GM18909 (cell line): ENCODE measurements around the gene C1orf21.
"Not testable (repeated sequence)": the region's sequence is repeated elsewhere in the genome, so short reads cannot be mapped to it uniquely, and the experiment has no call there.

Experiments
- ATAC-seq: cut with Tn5 transposase; IDR thresholded peaks from one replicate; pipeline ENCODE4 v1.9.1; 2021; ENCODE audit warnings: mild to moderate bottlenecking; ENCODE audit not compliant: unreplicated experiment, poor library complexity

C1orf21 gene, protein sequence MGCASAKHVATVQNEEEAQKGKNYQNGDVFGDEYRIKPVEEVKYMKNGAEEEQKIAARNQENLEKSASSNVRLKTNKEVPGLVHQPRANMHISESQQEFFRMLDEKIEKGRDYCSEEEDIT

DNA sequence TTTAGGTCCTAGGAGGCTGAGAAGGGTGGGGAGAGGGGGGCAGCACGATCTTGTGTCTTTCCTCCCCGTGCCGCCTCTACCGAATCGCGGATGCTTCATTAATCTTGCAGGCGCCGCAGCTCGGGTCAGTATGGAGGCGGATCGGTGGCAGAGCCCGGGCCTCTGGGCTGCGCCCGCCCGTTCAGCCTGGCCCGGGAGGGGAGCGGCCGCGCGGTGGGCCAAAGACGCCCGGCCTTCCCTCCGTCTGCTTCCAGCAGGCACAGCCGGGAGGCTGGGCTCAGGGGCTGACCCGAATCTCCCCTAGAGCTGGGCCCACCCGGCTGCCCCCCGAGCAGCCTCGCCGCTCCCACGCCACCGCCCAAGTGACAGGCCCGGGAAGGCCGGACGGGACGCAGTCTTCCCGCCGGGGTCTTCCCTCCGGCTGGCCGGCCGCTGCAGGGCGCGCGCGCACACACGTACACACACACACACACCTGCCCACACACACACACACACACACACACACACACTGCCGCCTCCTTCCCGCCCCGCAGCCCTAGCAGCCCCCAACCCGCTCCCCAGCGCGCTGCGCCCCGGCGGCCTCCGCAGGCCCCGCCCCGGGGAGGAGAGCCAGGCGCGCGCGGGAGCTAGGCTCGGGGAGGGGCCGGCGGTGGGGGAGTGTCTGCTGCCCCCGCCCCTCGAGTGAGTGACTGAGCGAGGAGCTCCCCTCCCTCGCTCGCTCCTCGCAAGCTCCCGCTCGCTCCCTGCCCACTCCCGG is at the start of gene C1orf21:
C1orf21 (plus strand) TSS at position 718 of the 757 bp plus-strand sequence. CDS start 90,481 bp downstream, outside the sequence.
- ATAC-seq: peak; percentile 86

DNA sequence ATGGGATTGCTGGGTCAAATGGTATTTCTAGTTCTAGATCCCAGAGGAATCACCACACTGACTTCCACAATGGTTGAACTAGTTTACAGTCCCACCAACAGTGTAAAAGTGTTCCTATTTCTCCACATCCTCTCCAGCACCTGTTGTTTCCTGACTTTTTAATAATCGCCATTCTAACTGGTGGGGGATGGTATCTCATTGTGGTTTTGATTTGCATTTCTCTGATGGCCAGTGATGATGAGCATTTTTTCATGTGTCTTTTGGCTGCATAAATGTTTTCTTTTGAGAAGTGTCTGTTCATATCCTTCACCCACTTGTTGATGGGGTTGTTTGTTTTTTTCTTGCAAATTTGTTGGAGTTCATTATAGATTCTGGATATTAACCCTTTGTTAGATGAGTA is 49.0 kb upstream of the C1orf21 start:
- ATAC-seq: not testable (repeated sequence)

DNA sequence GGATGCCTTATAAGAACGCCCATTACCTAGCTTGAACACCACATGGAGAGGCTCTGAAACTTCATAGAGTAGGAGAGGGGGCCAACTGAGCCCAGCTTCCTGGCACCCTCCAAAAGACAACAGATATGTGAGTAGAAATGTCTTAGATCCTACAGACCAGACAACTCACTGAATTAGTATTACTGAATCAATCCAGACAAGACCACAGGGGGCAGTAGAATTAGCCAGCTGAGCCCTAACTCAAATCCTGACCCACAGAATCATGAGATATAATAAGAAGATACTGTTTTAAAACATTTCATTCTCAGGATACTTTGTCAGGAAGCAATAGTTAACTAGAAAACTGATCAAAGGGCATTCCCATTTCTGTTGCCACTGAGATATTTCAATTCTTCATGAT is 45.8 kb upstream of the C1orf21 start:
- ATAC-seq: no peak

DNA sequence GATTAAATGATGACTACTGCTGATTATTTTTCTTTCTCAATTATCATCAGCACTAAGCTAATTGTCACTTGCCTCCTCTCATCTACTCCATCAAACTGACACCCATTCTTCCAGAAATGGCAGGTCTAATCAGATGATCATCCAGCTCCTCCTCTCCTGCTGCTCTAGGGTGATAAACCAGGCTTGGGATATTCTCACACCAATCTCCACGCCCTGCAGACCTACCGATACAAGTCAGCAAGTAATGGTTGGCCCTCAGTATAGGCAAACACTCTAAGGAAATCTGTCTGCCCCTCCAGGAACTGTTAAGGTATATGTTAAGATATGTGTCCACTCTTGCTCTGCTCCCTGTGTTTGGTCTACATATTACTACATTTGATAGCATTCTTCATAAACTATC is 36.3 kb upstream of the C1orf21 start:
- no peak for ATAC-seq

DNA sequence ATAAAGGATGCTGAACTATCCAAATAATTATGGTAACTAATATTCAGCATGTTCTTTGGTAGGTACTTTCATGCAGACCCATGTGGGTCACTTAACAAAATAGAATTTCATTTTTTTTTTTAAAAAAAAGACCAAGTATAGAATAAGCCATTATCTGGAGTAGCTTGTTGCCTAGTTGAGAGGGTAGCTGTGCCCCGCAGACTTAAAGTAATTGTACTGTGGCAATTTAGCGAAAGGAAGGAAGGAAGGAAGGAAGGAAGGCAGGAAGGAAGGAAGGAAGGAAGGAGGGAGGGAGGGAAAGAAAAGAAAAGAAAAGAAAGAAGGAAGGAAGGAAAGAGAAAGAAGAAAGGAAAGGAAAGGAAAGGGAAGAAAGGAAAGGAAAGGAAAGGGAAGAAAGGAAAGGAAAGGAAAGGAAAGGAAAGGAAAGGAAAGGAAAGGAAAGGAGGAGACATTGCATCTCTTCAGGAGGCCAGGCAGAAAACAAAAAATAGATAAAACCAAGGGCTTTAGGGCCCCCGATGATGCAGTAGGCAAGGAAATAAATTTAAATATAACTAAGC is 35.3 kb upstream of the C1orf21 start:
- no peak for ATAC-seq

DNA sequence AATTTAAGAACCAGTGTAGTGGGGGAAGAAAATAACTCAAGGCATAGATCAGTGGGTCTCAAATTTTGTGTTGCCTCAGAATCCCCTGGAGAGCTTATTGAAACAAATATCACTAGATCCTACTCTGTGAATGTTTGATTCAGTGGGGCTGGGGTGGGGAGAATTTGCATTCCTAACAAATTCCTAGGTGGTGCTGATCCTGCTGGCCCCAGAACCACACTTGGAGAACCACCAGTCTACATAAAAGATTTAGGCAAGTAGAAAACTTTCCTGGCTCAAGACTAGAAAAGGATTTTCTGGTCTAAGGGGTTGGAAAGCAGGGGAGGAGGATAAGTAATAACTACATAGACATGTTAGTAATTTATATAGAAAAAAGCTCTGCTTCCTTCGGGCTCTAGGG is 34.1 kb upstream of the C1orf21 start:
- no peak for ATAC-seq

DNA sequence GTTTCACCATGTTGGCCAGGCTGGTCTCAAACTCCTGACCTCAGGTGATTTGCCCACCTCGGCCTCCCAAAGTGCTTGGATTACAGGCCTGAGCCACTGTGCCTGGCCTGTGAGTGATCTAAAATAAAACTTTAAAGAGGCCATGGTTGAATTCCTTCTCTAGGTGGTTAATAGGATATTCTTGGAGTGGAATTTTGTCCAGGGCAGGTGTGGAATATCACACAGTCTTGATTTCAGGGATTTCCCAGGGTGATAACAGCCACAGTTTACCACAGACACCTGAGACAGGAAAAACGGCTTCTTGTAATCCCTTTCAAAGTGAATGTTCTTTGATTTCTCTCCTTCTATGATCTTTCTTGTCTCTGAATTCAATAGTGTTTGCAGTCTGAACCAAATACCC is 32.1 kb upstream of the C1orf21 start:
- ATAC-seq: no peak

DNA sequence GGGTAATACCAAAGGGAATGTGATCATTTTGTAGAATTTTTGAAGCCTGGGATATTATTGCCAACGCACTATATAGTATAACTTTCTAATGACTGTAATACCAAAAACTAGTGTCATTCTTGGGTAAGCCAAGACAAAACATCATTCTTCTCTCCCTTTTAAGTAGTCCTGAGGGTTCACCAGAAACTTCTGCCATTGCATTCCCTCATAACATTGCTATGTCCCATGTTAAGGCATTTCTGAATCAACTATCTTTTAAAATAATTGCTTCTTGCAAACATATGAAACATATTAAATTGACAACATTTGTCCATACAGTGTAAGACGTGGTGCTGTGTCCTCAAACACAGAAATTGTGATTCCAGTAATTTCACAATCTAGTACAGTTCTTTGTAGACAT is 29.9 kb upstream of the C1orf21 start:
- no peak for ATAC-seq

DNA sequence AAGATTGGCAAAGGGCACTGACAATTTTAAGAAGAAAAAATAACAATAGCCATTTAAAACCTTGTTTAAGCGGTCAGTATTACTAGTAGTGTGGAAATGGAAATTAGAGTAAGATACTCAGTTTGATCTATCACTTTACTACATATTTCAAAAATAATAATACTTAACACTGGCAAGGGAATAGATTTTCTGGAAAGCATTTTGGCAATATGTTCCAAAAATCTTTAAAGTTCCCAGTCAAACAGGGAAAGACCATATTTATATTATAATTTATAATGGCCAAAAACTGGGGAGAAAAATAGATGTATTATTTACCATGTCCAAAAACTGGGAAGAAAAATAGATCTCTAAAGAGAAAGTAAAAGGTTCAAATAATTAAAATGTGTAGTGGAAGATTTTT is 28.6 kb upstream of the C1orf21 start:
- ATAC-seq: no peak

DNA sequence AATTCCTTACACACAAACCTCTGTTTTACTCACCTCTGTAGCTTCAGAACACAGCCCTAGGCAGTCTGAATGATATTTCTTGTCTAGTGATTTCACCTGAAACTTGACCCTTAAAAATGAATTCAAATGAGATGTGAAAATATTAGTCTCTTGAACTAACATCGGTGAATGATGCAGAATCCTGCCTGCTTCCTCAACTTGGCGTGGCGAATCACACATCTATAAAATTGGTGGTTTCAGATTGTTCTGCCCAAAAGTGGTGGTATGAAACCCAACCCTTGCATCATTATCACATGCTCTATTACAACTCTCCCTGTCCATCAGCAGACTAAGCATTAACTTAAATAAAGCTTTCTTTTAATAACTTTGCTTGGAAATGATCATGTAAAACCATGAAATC is 26.9 kb upstream of the C1orf21 start:
- ATAC-seq: no peak

DNA sequence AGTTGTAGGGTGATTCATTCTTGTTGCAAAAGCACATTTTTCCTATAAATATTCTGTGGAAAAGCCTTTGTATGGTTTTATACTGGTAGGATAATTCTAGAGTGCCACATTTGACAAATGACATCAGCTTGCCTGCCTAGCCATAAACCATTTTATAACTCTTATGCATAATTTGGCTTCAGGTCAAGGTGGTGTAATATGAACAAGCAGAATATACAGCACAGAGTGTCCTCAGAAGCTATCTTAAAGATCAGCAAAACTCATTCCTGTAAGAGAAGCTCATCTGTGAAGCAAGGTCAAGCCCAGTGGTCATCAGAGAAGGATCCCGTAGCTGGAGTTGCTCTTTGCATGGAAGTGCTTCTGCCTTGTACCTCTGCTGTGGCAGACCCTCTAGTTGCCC is 24.0 kb upstream of the C1orf21 start:
- ATAC-seq: no peak

DNA sequence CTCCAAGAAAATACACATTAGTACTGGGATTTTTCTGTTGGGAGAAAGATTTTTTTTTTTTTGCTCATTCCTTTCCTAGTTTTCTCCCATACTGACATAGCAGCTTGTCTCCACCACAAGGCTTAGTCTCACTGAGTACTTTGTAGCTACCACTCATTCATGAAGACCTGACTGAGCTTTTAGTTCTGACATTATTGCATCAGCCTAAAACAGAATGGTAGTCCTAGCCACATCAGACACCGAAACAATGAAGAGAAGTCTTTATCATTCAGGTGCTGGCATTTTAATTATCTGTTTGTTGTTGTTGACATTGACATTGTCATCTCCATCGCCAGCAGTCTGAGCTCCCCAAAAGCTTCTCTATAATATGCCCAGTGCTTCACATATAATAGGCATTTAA is 21.1 kb upstream of the C1orf21 start:
- no peak for ATAC-seq

DNA sequence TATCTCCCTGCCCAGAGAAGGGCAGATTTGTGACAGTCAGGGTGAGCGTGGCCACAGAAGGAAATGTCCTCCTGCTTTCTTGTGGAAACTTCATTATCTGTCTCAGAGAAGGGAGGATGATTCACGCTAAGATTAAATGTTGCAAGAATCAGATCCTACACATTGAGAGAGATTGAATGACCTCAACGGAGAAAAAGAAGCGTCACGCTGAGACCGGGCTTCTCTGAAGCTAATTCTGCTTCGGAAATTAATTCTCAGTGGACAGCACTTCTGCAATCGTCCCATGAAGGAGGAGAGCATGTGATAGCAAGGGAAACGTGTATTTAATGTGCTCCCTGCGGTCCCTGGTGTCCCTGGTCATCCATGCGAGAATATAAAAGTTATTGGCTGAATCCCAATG is 19.8 kb upstream of the C1orf21 start:
- ATAC-seq: no peak

DNA sequence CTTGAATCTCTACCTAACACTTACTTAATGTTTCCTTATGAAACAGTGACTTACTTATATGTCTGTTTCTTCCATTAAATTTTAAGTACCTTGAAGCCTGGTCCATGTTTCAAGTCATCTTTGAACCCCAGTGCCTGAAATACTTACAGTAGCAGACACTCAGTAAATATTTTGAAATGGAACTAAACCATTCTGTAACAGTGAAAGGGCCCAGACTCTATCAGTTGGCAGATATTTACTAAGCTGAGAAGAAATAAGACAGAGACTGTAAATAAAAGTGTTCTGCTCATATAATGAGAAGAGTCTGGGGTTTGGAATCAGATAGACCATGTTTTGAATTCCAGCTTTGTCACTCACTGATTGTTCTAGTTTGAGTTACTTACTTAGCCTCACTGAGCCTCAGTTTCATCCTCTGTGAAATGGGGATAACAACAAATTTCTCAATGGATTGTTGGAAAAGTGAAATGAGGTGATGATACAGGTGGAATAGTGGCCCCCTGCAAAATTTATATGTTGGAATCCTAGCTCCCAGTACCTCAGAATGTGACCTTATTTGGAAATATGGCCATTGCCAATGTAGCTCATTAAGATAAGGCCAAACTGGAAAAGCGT is 19.3 kb upstream of the C1orf21 start:
- ATAC-seq: no peak

DNA sequence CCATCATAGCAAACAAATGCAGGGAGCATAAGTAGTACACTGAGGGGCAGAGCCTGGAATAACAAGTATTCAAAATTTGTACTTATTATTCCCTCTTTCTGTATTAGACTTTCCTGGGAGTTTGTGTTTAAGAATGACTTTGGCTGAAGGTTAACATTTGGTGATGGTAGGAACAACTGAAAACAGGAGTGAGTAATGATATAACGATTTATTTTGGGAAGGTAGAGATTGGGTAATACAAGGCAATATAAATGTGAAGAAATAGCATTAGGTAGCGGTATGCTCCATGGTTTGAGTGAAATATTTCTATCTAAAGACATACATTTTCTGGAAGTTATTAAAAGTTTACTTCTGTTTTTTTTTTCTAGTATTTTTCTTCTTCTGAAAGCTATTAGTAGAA is 18.5 kb upstream of the C1orf21 start:
- no peak for ATAC-seq

DNA sequence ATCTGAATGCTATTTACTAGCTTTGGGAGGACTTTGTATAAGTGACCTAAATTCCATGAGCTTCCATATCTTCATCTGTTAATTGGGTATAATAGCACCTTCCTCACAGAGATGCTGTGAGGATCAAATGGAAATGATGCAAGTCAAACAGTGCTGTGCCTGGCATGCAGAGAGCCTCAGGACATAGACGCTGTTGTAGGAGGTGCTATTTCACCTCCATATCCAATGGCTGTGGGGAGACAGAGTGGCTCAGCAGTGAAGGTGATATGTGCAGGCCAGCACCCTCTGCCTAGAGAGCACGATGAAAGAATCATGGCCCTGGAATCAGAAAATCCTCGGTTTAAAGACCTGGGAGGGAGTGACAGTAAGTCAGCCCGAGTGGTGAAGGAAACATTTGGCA is 16.0 kb upstream of the C1orf21 start:
- ATAC-seq: no peak

DNA sequence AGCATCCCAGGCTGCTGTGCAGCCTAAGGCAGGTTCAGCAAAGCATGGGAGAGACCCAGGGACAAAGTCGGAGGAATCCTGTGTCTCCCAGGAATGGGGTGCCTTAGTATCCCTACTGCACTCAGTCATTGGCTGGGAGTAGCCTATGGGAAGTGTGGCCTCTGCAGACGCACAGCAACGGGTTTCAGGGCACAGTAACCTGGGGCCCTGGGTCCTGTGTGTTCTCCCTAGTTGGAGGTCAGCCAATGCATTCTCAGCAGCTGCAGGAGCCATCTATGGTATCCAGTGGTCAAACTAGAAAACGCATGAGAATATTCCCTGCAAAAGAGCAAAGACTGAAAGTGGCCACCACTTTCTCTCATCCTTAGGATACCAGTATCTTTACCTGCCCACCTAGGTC is 13.7 kb upstream of the C1orf21 start:
- no peak for ATAC-seq

DNA sequence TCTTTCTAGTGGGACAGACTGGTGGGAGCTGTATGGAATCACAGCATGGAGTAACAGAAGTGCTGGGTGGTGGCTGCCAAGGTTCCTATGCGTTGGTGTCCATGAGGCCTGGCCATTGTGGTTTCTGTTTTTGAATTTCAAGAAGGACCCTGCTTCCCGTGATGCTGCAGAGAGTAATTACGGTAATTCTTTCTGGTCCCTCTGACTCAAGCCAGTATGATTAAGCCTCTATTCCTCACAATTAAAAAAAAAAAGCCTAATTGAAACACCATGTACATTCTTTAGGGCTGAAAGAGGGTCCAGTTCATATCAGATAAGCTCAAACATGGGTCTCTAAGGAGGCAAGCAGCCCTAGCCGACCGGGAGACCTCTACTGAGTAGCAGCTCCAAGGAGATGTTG is 10.5 kb upstream of the C1orf21 start:
- ATAC-seq: no peak

DNA sequence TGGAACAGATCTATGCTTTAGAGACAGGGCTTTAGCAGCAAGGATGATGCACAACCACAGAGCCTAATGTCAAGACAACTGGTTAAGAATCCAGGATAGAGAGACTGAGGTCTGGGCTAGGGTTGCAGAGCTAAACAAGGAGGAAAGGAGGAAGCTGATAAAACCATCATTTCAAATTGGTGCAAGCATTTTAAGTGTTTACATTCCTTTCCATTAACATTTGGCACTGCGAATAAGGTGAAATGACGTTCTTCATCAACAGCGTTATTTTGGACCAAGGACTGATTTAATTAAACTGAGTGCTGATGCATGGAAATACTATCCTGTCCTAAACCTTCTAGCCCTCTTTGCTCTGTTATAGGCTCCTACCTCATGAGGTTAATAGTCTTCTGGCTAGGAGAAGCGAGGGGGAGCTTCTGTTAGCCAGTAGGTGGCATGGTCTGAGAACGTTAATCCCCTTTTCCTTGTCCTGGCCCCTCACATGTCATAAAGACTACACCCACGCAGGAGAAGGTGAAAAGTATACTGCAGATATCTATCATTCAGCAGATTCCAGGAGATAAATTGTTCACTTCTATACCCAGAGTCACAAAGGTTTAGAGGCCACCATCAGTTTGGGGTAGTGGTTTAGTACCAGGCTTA is 7.6 kb upstream of the C1orf21 start:
- no peak for ATAC-seq

DNA sequence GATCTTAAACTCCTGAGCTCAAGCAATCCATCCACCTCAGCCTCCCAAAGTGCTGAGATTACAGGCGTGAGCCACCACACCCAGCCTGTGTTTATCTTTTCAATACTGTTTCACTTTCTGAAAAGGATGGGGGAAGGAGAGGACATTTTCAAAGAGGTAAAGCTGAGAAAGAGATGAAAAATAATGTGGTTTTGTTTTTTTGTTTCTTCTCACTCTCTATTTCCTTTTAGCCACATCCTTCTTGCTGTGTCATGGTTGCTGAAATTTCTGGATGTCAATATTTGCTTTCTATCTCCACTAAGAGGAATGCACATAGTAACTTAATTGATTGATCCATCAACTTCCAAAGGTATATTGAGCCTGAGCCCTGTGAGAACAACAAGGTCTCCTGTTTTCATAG is 6.4 kb upstream of the C1orf21 start:
- ATAC-seq: no peak

DNA sequence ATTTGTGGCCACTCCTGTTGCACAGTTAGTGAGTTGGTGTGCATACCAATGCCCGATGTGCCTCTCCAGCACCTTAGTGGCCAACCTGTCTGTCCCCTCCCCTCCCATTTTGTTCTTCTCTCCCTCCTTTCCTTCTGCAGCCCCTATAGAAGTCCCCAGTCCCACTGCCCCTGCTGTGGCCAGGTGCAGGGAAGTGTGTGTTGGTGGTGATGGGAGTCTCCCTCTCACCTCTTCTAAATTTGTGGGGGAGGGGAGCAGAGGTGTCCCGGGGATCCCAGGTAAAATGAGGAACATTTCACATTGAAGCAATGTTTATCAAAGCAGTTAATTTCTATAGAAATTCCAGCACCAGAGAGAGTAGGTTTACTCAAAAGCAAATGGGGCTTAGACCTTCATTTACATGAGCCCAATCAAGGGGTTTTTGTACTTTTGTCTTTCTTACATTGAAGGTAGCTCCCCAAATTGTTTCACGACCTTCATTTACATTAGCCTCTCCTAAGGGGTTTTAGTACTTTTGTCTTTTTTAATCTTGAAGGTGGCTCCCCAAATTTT is 3.0 kb upstream of the C1orf21 start:
- ATAC-seq: no peak
